Naive B cell (primary cell): ENCODE measurements around the gene SH3PXD2A. TPM values are rescaled to one million over a fixed set of nuclear protein-coding genes. Genes with fewer than 3 reads are reported as not detected.
A peak's percentile ranks its signal among the peaks of the same experiment; 100 is the strongest.
"Not testable (repeated sequence)": the region's sequence is repeated elsewhere in the genome, so short reads cannot be mapped to it uniquely, and the experiment has no call there.

Source experiments
- ATAC-seq, 2 donors: fragments of 150-1000 bp; cut with Tn5 transposase; 2 replicates each; pipeline ENCODE4 v1.10.0; 2021; ENCODE audit warnings: low read depth in 2 of 2, mild to moderate bottlenecking in 2 of 2, moderate library complexity in 2 of 2
- DNase-seq: peaks from one replicate; pipeline ENCODE4 v3.0.0; 2022
- H3K27ac Mint-ChIP-seq, 6 donors: one replicate each; pipeline ENCODE4 v1.8.0; 2020 to 2022; ENCODE audit warnings: mild to moderate bottlenecking in 6 of 6, mixed read lengths in 6 of 6, moderate library complexity in 5 of 6, inconsistent platforms in 2 of 6
- H3K27me3 Mint-ChIP-seq, 3 donors: one replicate each; pipeline ENCODE4 v1.8.0; 2021 to 2022; ENCODE audit warnings: mixed read lengths in 3 of 3, mild to moderate bottlenecking in 1 of 3
- H3K36me3 Mint-ChIP-seq, 2 donors: one replicate each; pipeline ENCODE4 v1.8.0; 2020 to 2022; ENCODE audit warnings: mixed read lengths in 2 of 2, inconsistent platforms in 1 of 2, mild to moderate bottlenecking in 1 of 2
- H3K4me1 Mint-ChIP-seq, 3 donors: one replicate each; pipeline ENCODE4 v1.8.0; 2020 to 2022; ENCODE audit warnings: mixed read lengths in 3 of 3, inconsistent platforms in 1 of 3, mild to moderate bottlenecking in 1 of 3, moderate library complexity in 1 of 3
- H3K4me3 Mint-ChIP-seq, 8 donors: one replicate each; pipeline ENCODE4 v1.8.0; 2020 to 2022; ENCODE audit warnings: mild to moderate bottlenecking in 8 of 8, mixed read lengths in 8 of 8, moderate library complexity in 8 of 8, inconsistent platforms in 2 of 8
- H3K9me3 Mint-ChIP-seq, 7 donors: one replicate each; pipeline ENCODE4 v1.8.0; 2020 to 2022; ENCODE audit warnings: mixed read lengths in 7 of 7, mild to moderate bottlenecking in 5 of 7, inconsistent platforms in 2 of 7, moderate library complexity in 1 of 7
- polyA plus RNA-seq, 6 donors: library from polyadenylated mRNA; unstranded; fragments of 300-500 nt; fragmentation: Illumina TruSeq; gene quantifications; one replicate each; pipeline ENCODE4 v1.2.3, GENCODE V29; 2021; ENCODE audit warnings: low read depth in 6 of 6

Gene SH3PXD2A
- polyA plus RNA-seq, 6 donors from 2014 or later = 0.47 to 1.4 (median 0.72) TPM; not detected in 1

- ATAC-seq = no peak
- peaks cover 0 to 2% (median 0%) of the 10 kb centered on the region in 7 donors for H3K9me3 Mint-ChIP-seq
- H3K27me3 Mint-ChIP-seq = peaks cover 19 to 29% (median 26%) of the 10 kb centered on the region in 3 donors
- no peaks in the 10 kb centered on the region for H3K4me1 Mint-ChIP-seq
- no peak overlapping the region for H3K4me3 Mint-ChIP-seq
- no peak for DNase-seq
- H3K27ac Mint-ChIP-seq = no peak overlapping the region
- no peaks in the 10 kb centered on the region for H3K36me3 Mint-ChIP-seq
These were observed 37.3 kb downstream of the SH3PXD2A start for GRCh38 chr10:103818105-103818504.

DNA sequence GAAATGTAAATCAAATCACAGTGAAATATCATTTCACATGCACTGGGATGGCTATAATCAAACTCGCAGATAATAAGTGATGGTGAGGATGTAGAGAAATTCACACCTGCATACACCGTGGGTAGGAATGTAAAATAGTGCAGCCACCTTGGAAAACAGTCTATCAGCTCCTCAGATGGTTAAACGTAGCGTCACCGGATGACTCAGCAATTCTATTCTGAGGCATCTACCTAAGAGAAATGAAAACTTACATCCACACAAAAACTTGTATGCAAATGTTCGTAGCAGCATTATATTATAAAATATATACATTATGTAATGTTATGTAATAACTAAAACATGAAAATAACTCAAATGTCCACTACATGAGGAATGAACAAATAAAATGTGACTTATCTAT, 38.9 kb downstream of the SH3PXD2A start:
- Mint-ChIP-seq H3K36me3 (no peaks in the 10 kb centered on the region), H3K9me3 (peaks cover 0 to 2% (median 0%) of the 10 kb centered on the region in 7 donors), H3K4me3 (no peak overlapping the region), H3K4me1 (no peaks in the 10 kb centered on the region), H3K27me3 (peaks cover 26 to 37% (median 31%) of the 10 kb centered on the region in 3 donors), H3K27ac (no peak overlapping the region)
- DNase-seq = no peak
- ATAC-seq = no peak

DNA sequence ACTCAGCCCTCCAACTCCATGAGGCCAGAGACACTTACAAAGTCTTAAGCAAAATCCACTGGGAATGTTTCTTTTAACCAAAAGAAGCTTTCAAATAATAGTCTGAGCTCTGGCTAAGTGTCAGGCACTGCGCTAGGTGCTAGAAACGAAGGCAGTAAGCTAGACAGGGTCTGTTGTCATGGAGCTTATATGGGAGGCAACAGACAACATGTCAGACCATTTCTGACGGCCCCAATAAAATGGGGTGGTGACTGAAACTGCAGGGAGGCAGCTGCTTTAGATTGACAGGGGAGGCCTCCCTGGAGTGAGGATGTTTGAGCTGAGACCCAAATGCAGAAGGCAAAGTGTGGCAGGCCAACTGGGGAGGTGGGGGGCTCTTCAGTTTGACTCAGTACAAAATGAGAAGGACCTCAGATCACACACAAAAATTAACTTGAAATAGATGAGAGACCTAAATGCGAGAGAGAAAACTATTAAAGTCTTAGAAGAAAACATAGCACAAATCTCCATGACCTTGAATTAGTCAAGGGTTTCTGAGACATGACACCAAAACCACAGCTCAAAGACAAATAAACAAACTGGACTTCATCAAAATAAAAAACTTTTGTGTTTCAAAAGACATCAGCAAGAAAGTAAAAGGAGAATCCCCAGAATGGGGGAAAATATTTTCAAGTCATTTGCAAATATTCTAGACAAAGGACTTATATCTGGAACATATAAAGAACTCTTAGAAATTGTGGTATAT, 40.6 kb downstream of the SH3PXD2A start:
- peaks cover 31 to 34% (median 32%) of the 10 kb centered on the region in 3 donors for H3K27me3 Mint-ChIP-seq
- H3K27ac Mint-ChIP-seq = peak overlapping the region in 1 of 6 donors; percentile 40
- ATAC-seq (no peak), DNase-seq (no peak)
- no peak overlapping the region for H3K4me3 Mint-ChIP-seq
- peaks cover 0 to 2% (median 0%) of the 10 kb centered on the region in 7 donors for H3K9me3 Mint-ChIP-seq
- H3K4me1 Mint-ChIP-seq = no peaks in the 10 kb centered on the region
- no peaks in the 10 kb centered on the region for H3K36me3 Mint-ChIP-seq

DNA sequence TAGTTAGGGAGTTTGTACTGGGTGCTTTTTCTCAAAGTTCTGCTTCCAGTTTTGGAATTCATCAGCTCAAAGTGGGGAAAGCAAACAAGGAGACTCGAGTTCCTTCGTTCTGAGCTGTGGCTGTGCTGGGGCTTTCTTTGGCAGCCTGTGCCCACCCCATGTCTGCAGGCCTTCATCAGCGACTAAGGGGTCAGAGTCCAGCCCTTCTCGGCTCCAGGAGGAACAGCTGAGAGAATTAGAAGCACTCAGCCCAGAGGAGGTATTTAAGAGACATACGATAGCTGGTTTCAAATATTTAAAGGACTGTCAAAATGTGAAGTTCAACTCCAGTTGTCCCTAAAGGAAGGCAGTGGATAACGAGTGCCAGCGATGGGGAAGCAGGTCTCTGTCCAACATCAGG, 41.3 kb downstream of the SH3PXD2A start:
- no peaks in the 10 kb centered on the region for H3K4me1 Mint-ChIP-seq
- H3K27me3 Mint-ChIP-seq = peaks cover 25 to 28% (median 26%) of the 10 kb centered on the region in 3 donors
- H3K9me3 Mint-ChIP-seq = peaks cover 0 to 2% (median 0%) of the 10 kb centered on the region in 7 donors
- ATAC-seq = no peak
- H3K27ac Mint-ChIP-seq = no peak overlapping the region
- H3K36me3 Mint-ChIP-seq = no peaks in the 10 kb centered on the region
- DNase-seq = no peak
- H3K4me3 Mint-ChIP-seq = no peak overlapping the region

DNA sequence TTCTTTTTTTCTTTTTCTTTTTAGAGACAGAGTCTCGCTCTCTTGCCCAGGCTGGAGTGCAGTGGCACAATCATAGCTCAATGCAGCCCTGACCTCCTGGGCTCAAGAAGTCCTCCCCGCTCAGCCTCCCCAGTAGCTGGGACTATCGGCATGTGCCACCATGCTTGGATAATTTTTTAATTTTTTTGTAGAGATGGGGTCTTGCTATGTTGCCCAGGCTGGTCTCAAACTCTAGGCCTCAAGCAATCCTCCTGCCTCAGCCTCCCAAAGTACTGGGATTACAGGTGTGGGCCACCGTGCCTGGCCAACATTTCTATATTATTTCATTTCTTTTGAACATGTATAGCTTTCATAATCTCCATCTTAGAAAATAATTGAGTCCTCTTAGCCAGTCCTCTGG, 42.1 kb downstream of the SH3PXD2A start:
- peaks cover 17 to 28% (median 18%) of the 10 kb centered on the region in 3 donors for H3K27me3 Mint-ChIP-seq
- not testable (repeated sequence) for H3K4me1 Mint-ChIP-seq, H3K9me3 Mint-ChIP-seq, H3K27ac Mint-ChIP-seq, H3K4me3 Mint-ChIP-seq, ATAC-seq, H3K36me3 Mint-ChIP-seq, DNase-seq

DNA sequence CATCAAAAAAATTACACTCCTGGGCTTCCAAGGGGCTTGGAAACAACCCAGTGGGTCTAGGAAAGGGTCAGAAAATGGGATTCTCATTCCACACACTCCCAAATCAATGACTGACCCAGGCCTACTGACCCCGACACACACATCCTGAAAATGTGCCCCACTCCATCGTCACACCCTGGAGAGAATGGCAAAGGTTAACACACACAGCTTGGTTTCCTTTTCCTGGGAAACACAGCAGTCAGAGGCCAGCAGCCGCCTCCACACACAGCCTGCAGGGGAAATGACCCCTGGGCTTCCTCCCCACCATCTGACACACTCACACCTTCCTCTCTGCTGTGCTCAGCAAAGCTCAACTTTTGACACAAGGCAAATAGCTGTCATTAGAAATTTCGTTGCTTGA, 42.9 kb downstream of the SH3PXD2A start:
- H3K4me1 Mint-ChIP-seq = no peaks in the 10 kb centered on the region
- H3K9me3 Mint-ChIP-seq = peaks cover 0 to 2% (median 0%) of the 10 kb centered on the region in 7 donors
- H3K4me3 Mint-ChIP-seq = no peak overlapping the region
- DNase-seq = no peak
- peaks cover 12 to 29% (median 13%) of the 10 kb centered on the region in 3 donors for H3K27me3 Mint-ChIP-seq
- ATAC-seq = no peak
- no peaks in the 10 kb centered on the region for H3K36me3 Mint-ChIP-seq
- H3K27ac Mint-ChIP-seq = peak overlapping the region in 1 of 6 donors; percentile 44

DNA sequence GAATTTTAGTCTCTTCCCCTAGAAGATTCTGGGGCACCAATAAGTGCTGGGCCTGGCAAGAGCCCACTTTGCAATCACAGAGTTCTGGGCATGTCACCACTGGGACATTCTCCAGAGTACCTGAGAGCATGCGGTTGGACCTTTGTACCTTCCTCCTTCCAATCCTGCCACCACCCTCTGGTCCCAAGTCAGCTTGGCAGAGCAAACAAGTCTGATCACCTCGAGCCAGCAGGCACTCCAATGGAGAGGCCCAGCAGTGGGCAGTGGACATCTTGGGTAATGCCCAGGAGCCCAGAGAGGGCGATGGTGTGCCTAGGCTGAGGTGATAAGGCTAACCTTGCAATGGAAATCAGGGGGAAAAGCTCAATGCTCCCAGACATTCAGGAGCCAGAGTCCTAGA, 43.4 kb downstream of the SH3PXD2A start:
- peak overlapping the region in 1 of 6 donors; percentile 57 for H3K27ac Mint-ChIP-seq

GRCh38 chr10:103811463-103811862, 43.9 kb downstream of the SH3PXD2A start:
- Mint-ChIP-seq H3K4me1 (no peaks in the 10 kb centered on the region), H3K4me3 (no peak overlapping the region), H3K36me3 (no peaks in the 10 kb centered on the region), H3K27ac (no peak overlapping the region), H3K27me3 (peaks cover 12 to 29% (median 13%) of the 10 kb centered on the region in 3 donors), H3K9me3 (peaks cover 0 to 2% (median 0%) of the 10 kb centered on the region in 7 donors)
- ATAC-seq = no peak
- no peak for DNase-seq

More for the DNA sequence above, 43.4 kb downstream of the SH3PXD2A start:
- ATAC-seq = no peak
- Mint-ChIP-seq H3K4me1 (no peaks in the 10 kb centered on the region), H3K9me3 (peaks cover 0 to 2% (median 0%) of the 10 kb centered on the region in 7 donors), H3K4me3 (no peak overlapping the region), H3K36me3 (no peaks in the 10 kb centered on the region), H3K27me3 (peaks cover 12 to 29% (median 13%) of the 10 kb centered on the region in 3 donors)
- no peak for DNase-seq

GRCh38 chr10:103808780-103809179, 46.6 kb downstream of the SH3PXD2A start:
- Mint-ChIP-seq H3K9me3 (no peaks in the 10 kb centered on the region), H3K27me3 (peaks cover 7 to 29% (median 13%) of the 10 kb centered on the region in 3 donors), H3K4me3 (no peak overlapping the region), H3K4me1 (no peaks in the 10 kb centered on the region), H3K36me3 (no peaks in the 10 kb centered on the region), H3K27ac (no peak overlapping the region)
- ATAC-seq (no peak), DNase-seq (no peak)

DNA sequence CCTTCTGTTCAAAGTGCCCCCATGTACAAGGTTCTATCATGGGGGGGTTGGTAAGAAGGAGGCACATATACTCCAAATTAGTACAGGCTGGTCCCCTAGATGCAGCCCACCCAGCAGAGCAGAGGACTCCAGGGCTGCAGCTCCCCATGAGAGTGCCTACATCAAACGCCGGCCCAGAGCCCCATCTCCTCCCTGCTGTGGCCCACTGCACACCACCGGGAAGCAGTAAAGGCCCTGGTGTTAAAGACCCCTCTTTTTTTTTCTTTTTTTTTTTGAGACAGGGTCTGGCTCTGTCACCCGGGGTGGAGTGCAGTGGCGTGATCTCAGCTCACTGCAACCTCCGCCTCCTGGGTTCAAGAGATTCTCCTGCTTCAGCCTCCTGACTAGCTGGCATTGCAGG, 47.4 kb downstream of the SH3PXD2A start:
- H3K9me3 Mint-ChIP-seq = no peaks in the 10 kb centered on the region

DNA sequence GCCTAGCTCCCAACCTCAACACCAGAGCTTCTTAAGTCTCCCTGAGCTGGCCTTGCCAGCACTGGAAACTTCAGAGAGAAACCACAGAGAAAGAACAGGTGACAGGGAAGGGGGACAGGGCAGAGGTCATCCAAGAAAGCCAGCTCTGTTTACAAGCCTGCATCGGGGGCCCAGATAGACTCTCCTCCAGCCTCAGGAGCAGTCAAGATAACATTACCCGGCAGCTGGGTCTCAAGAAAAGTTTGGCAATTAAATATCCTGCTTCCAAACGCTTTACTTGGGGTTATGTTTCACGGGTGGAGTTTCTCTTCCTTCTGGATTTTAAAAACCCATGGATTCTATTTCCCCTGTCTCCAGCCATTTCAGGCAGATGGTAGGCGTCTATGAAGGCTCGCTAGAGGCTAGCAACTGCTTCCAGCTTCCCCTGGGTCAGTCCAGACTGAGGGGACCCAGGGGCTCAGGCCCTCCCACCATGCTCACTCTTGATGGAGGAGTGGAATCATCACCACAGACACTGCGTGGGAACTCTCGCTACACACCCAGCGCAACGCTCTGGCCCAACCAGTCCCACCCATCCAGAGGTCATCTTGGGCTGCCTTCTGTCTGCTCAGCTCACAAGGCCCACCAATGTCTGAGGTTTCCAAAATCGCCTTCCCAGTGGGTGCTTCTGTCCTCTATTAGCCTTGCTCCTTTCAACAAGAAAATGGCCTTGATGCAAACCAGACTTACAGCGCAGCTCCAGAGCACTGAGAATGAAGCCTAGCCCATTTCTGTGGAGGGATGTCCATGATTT, 48.8 kb downstream of the SH3PXD2A start:
- DNase-seq = no peak
- H3K4me3 Mint-ChIP-seq = no peak overlapping the region
- no peak for ATAC-seq
- no peaks in the 10 kb centered on the region for H3K36me3 Mint-ChIP-seq
- H3K27ac Mint-ChIP-seq = peak overlapping the region in 2 of 6 donors; percentile 19 to 86
- no peaks in the 10 kb centered on the region for H3K9me3 Mint-ChIP-seq
- no peaks in the 10 kb centered on the region for H3K4me1 Mint-ChIP-seq
- H3K27me3 Mint-ChIP-seq = peaks cover 5 to 17% (median 7%) of the 10 kb centered on the region in 3 donors

More for the DNA sequence above, 47.4 kb downstream of the SH3PXD2A start:
- Mint-ChIP-seq H3K4me3 (no peak overlapping the region), H3K27ac (no peak overlapping the region), H3K27me3 (peaks cover 7 to 29% (median 13%) of the 10 kb centered on the region in 3 donors), H3K36me3 (no peaks in the 10 kb centered on the region), H3K4me1 (no peaks in the 10 kb centered on the region)
- ATAC-seq = no peak
- DNase-seq = no peak

DNA sequence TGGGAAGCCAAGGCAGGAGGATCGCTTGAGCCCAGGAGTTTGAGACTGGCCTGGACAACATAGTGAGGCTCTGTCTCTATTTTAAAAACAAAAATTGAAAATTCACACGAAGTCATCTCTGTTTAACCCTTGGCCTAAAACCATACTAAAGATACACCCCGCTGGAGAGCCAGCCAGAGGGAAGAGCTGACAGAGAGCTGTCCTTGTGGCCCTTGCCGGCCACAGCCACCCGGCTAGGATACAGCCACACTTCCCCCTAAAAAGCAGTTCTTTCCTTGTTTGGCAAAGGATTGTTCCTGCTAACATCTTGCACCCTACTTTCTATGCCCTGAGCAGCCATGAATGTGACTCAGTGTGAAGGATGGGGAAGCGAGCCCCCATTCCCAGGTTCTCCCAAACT, 49.6 kb downstream of the SH3PXD2A start:
- no peak overlapping the region for H3K27ac Mint-ChIP-seq
- H3K4me1 Mint-ChIP-seq = peaks cover 4 to 5% (median 5%) of the 10 kb centered on the region in 3 donors
- DNase-seq (no peak), ATAC-seq (no peak)
- no peak overlapping the region for H3K4me3 Mint-ChIP-seq
- no peaks in the 10 kb centered on the region for H3K36me3 Mint-ChIP-seq
- no peaks in the 10 kb centered on the region for H3K9me3 Mint-ChIP-seq
- peaks cover 4 to 17% (median 7%) of the 10 kb centered on the region in 3 donors for H3K27me3 Mint-ChIP-seq

DNA sequence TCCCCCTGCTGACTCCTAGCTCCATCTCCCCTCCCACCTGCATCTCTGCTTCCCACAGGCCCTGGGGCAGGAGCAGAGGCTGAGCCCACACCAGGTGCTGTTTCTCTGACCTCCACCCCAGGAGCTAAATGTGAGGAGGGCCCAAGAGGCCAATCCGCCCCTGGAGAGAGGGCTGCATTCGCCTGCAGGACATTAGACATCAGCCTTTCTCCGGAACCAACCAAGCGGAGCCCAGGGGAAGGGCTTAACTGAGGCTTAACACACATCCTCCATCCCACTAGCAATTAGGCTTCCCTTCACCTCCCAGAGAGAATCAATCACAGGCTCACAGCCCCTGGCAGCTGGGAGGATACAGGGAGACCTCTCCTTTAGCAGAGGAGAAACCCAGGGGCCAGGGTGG, 50.5 kb downstream of the SH3PXD2A start:
- H3K4me1 Mint-ChIP-seq = peaks cover 8 to 13% (median 11%) of the 10 kb centered on the region in 3 donors
- DNase-seq = no peak
- no peaks in the 10 kb centered on the region for H3K9me3 Mint-ChIP-seq
- H3K4me3 Mint-ChIP-seq = peak overlapping the region in 1 of 8 donors; percentile 15
- peaks cover 0 to 9% (median 0%) of the 10 kb centered on the region in 3 donors for H3K27me3 Mint-ChIP-seq
- H3K27ac Mint-ChIP-seq = no peak overlapping the region
- no peaks in the 10 kb centered on the region for H3K36me3 Mint-ChIP-seq
- ATAC-seq = no peak
